Coronary artery (tissue), 2 donors: ENCODE results near the gene TMEM132C.

Experiments used
- DNase-seq: peaks from one replicate; pipeline ENCODE4 v3.0.0-alpha.2; 2017; ENCODE audit warnings: low spot score
- H3K27ac ChIP-seq, 2 donors: fragments of 200-600 bp; sonication (generic); one replicate each; pipeline ENCODE4 v1.5.1; 2016 to 2019
- H3K4me3 ChIP-seq: fragments of 200-600 bp; sonication (generic); 2 replicates; pipeline ENCODE4 v1.5.1; 2016; ENCODE audit warnings: mild to moderate bottlenecking, moderate library complexity
- TF ChIP-seq, protein P1 (sequence below): fragments of 200-600 bp; sonication (generic); IDR thresholded peaks from one replicate; pipeline ENCODE4 v1.5.1; 2019; ENCODE audit warnings: antibody characterized with exemption

Gene TMEM132C

DNA sequence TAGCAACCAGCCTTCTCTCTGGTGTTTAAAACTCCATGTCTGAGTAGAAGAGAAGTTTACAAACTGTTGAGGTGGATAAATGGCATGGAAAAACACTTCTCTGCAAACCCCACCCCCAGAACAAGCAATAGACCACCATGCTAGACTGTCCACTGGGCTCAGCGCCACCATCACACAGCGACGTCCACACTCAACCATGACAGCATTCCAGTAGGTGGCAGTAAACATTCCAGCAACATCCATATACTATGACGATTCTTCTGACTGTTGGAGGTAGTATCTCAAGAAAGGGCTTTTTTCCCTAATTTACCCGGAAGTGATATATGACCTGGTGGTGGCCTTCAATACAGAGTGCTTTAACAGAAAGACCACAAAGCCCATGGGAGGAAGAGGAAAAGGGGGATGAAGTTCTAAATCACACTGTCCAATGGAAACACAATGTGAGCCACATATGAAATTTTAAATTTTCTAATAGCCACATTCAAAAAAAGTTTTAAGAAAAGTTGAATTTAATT, 404.6 kb downstream of the TMEM132C start:
- TF ChIP-seq, protein P1, sequence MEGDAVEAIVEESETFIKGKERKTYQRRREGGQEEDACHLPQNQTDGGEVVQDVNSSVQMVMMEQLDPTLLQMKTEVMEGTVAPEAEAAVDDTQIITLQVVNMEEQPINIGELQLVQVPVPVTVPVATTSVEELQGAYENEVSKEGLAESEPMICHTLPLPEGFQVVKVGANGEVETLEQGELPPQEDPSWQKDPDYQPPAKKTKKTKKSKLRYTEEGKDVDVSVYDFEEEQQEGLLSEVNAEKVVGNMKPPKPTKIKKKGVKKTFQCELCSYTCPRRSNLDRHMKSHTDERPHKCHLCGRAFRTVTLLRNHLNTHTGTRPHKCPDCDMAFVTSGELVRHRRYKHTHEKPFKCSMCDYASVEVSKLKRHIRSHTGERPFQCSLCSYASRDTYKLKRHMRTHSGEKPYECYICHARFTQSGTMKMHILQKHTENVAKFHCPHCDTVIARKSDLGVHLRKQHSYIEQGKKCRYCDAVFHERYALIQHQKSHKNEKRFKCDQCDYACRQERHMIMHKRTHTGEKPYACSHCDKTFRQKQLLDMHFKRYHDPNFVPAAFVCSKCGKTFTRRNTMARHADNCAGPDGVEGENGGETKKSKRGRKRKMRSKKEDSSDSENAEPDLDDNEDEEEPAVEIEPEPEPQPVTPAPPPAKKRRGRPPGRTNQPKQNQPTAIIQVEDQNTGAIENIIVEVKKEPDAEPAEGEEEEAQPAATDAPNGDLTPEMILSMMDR: no peak

DNA sequence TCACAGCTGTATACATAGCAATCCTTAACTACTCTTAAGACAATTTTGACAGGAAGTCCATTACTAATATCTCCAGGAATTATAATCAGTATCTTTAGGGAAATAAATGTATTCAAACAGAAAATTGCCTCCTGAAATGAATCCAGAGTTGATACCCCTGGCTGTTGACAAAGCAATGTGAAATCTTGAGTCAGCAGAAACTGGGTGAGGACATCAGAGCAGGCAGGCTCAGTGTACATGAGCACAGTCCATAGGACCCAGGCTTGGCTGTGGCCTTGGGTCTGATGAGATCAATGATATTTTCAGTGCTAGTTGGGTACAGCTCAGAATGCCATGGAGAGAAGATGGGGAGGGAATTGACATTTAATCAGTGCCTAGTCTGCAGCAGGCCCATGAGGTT, 405.5 kb downstream of the TMEM132C start:
- no peak for DNase-seq
- no peak overlapping the region for H3K27ac ChIP-seq
- TF ChIP-seq, protein P1: no peak

More for the DNA sequence above, 404.6 kb downstream of the TMEM132C start:
- H3K27ac ChIP-seq: no peak overlapping the region
- DNase-seq: no peak
- no peak overlapping the region for H3K4me3 ChIP-seq

GRCh38 chr12:128672893-128673292, 405.9 kb downstream of the TMEM132C start:
- TF ChIP-seq, protein P1: no peak
- DNase-seq: no peak
- Histone ChIP-seq H3K27ac (no peak overlapping the region), H3K4me3 (no peak overlapping the region)

More for the DNA sequence above, 405.5 kb downstream of the TMEM132C start:
- no peak overlapping the region for H3K4me3 ChIP-seq

GRCh38 chr12:128675576-128675975, 408.6 kb downstream of the TMEM132C start:
- TF ChIP-seq, protein P1: no peak
- no peak for DNase-seq
- no peak overlapping the region for H3K4me3 ChIP-seq
- H3K27ac ChIP-seq: no peak overlapping the region

DNA sequence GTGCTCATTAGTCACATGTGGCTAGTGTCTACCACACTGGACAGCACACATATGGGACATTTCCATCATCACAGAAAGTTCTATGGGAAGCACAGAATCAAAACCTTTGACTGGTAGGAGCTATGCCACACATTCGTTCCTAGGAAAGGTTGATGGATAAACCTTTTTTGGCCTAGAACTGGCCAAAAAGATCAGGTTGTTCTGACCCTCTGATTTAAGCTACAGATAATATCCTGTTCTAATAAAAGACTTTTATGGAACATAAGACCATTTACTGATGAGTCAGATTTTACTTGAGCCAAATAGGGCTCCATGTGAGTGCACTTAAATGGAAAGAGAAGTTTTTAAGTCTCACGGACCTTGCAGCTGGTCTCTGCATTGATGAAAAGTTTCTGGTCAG, 413.6 kb downstream of the TMEM132C start:
- TF ChIP-seq, protein P1: no peak
- Histone ChIP-seq H3K27ac (no peak overlapping the region), H3K4me3 (no peak overlapping the region)
- no peak for DNase-seq

- H3K27ac ChIP-seq: no peak overlapping the region
- H3K4me3 ChIP-seq: no peak overlapping the region
- DNase-seq: no peak
- TF ChIP-seq, protein P1: no peak
Measured at GRCh38 chr12:128682548-128683275, 415.7 kb downstream of the TMEM132C start.

GRCh38 chr12:128684352-128684751, 417.4 kb downstream of the TMEM132C start:
- TF ChIP-seq, protein P1: no peak
- Histone ChIP-seq H3K27ac (no peak overlapping the region), H3K4me3 (no peak overlapping the region)
- DNase-seq: no peak
